ENCODE data around the gene TNFRSF14. TPM values are rescaled to one million over a fixed set of nuclear protein-coding genes. Genes with fewer than 3 reads are reported as not detected.

The TNFRSF14 gene
- polyA plus RNA-seq, 1 donor from 2014 or later: 63.3 TPM

DNA sequence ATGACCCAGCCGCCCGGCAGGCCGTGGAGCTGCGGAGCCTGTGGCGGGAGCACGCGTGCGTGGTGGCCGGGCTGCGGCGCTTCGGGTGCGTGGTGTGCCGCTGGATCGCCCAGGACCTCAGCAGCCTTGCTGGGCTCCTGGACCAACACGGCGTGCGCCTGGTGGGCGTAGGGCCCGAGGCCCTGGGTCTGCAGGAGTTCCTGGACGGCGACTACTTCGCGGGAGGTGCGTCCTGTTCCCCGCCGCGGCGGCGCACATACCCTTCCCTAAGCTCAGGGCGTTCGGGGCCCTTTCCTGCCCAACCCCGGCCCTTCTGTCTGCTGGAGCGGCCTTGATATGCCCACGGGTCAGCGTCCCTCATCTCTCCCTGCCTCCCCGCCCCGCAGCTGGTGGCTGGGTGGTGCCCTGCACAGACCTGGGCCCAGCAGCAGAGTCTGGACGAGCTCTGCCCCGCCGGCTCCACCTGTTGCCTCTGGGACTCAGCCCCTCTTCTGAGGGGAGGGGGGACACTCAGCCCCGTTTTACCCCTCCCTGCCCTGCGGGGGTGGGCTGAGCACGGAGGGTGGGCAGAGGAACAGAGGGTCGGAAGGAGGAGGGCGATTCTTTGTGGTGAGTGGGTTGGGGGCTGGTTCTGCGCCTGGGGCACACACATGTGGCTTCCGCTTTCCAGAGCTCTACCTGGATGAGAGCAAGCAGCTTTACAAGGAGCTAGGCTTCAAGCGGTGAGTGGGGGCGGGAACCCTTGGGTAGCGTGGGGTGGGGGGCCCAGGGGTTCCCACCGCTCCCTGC is 31.1 kb downstream of the TNFRSF14 start:
- Mint-ChIP-seq H3K9me3 (no peaks in the 10 kb centered on the region), H3K4me1 (peaks cover 12 to 24% (median 21%) of the 10 kb centered on the region in 3 donors), H3K36me3 (peaks cover 2% of the 10 kb centered on the region), H3K27me3 (no peaks in the 10 kb centered on the region), H3K27ac (peak overlapping the region in 1 of 3 donors; percentile 35), H3K4me3 (peak overlapping the region; percentile 83 to 95 (median 90))

- peaks cover 8 to 22% (median 22%) of the 10 kb centered on the region in 3 donors for H3K4me1 Mint-ChIP-seq
- no peaks in the 10 kb centered on the region for H3K27me3 Mint-ChIP-seq
- H3K27ac Mint-ChIP-seq: no peak overlapping the region
- no peaks in the 10 kb centered on the region for H3K36me3 Mint-ChIP-seq
- no peaks in the 10 kb centered on the region for H3K9me3 Mint-ChIP-seq
- H3K4me3 Mint-ChIP-seq: peak overlapping the region; percentile 32 to 91 (median 59)
These were observed 31.8 kb downstream of the TNFRSF14 start for GRCh38 chr1:2587860-2588571.

DNA sequence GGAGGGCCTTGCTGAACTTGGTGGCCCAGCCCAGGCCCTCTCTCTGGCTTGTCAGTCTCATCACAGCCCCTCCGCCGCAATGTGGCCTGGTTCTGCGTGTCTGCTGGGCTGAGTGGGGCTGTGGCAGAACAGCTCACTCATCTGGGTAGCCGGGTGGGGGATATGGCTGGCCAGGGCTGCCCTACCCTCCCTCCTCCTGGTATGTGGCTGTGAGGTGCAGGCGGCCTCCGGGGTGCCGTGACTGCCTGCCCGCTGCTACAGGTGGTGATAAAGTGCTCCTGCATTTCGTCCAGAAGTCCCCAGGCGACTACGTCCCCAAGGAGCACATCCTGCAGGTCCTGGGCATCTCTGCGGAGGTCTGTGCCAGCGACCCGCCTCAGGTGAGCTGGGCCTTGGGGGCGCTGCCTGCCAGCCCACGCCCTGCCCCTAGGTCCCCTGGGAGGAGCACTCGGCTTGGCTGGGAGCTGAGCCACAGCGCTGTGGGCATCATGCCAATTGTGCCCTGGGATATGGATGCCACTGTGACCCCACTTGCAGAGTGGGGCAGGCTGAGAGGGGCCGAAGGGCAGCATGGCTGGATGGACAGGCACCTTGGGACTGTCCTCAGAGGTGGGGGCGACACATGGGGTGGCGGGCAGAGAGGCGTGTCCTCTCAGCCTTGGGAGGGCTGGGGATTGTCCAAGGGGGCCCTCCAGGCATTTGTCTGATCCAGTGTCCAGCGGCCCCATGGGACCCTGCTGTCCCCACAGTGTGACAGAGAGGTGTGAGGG is 32.7 kb downstream of the TNFRSF14 start:
- peak overlapping the region in 1 of 3 donors; percentile 40 for H3K27ac Mint-ChIP-seq
- H3K36me3 Mint-ChIP-seq: no peaks in the 10 kb centered on the region
- peaks cover 8 to 17% (median 16%) of the 10 kb centered on the region in 3 donors for H3K4me1 Mint-ChIP-seq
- H3K27me3 Mint-ChIP-seq: peaks cover 2% of the 10 kb centered on the region
- H3K4me3 Mint-ChIP-seq: peak overlapping the region in 3 of 4 donors; percentile 38 to 77 (median 57)
- no peaks in the 10 kb centered on the region for H3K9me3 Mint-ChIP-seq

DNA sequence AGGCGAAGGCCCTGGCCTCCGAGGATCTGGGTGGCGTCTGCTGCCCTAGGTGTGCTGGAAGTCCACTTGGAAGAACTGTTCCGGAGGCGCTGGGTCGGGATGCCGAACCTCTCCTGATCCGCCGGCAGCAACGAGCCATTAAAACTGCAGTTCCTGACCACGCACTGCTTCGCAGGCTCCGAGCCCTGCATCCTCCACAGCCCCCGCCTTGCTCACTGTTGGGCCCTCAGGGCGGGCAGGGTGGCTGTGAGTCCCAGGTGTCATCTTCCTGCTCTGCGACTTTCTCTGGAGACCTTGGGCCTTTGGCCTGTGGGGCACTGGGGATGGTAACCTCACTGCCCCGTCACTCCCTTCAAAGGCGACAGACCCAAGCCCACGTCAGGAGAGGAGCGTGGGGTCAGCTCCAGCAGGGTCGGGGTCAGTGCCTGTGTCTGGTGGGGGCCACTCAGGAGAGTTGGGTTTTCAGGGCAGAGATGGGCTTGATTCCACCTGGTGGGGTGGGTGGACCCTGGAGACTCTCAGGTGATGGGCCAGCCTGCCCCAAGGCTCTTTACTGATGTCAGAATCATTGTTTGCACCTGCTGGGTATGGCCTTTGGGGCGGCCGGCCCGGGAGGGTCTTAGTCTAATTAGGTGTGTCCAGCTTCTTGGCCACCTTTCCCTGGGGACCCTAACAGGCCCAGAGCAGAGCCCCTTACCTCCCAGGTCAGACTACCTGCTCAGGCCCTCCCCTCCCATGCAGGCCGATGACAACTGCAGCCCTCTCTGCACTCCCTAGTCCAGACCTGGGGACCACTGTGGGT is 33.5 kb downstream of the TNFRSF14 start:
- H3K4me3 Mint-ChIP-seq: peak overlapping the region in 1 of 4 donors; percentile 63
- H3K27ac Mint-ChIP-seq: peak overlapping the region in 1 of 3 donors; percentile 18
- no peaks in the 10 kb centered on the region for H3K9me3 Mint-ChIP-seq
- no peaks in the 10 kb centered on the region for H3K36me3 Mint-ChIP-seq
- H3K27me3 Mint-ChIP-seq: peaks cover 5% of the 10 kb centered on the region
- H3K4me1 Mint-ChIP-seq: peaks cover 1 to 9% (median 8%) of the 10 kb centered on the region in 3 donors

- Mint-ChIP-seq H3K4me1 (peaks cover 0 to 3% (median 3%) of the 10 kb centered on the region in 3 donors), H3K27ac (peak overlapping the region in 2 of 3 donors; percentile 20 to 43), H3K9me3 (no peaks in the 10 kb centered on the region), H3K4me3 (peak overlapping the region in 1 of 4 donors; percentile 63), H3K27me3 (peaks cover 5% of the 10 kb centered on the region), H3K36me3 (no peaks in the 10 kb centered on the region)
These were observed 34.3 kb downstream of the TNFRSF14 start for GRCh38 chr1:2590233-2591141.

DNA sequence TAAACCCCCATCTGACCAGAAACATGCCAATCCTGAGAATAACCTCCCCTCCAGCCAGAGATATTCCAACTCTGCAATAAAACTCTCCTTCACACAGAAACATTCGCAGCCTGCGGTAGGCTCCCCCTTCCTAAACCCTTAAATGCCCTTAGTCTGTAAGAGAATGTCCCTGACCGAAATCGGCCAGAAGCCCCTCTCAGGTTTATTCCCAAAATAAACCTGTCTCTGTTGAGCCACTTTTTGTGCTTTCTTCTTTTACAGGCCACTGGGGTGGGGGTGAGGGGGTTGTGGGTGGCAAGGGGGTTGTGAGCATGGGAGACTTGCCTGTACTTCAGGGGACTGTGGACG is 35.0 kb downstream of the TNFRSF14 start:
- Mint-ChIP-seq H3K36me3 (no peaks in the 10 kb centered on the region), H3K27ac (peak overlapping the region in 1 of 3 donors; percentile 20), H3K9me3 (no peaks in the 10 kb centered on the region)

GRCh38 chr1:2591581-2592261 is 35.5 kb downstream of the TNFRSF14 start:
- Mint-ChIP-seq H3K27ac (peak overlapping the region in 1 of 3 donors; percentile 20), H3K36me3 (no peaks in the 10 kb centered on the region), H3K4me1 (peaks cover 0 to 3% (median 0%) of the 10 kb centered on the region in 3 donors), H3K4me3 (no peak overlapping the region), H3K27me3 (peaks cover 5% of the 10 kb centered on the region), H3K9me3 (no peaks in the 10 kb centered on the region)

More for the DNA sequence above, 35.0 kb downstream of the TNFRSF14 start:
- Mint-ChIP-seq H3K4me3 (no peak overlapping the region), H3K4me1 (peaks cover 0 to 3% (median 0%) of the 10 kb centered on the region in 3 donors), H3K27me3 (peaks cover 5% of the 10 kb centered on the region)

GRCh38 chr1:2592672-2593071 is 36.5 kb downstream of the TNFRSF14 start:
- Mint-ChIP-seq H3K36me3 (no peaks in the 10 kb centered on the region), H3K9me3 (no peaks in the 10 kb centered on the region), H3K4me3 (peak overlapping the region in 1 of 4 donors; percentile 47), H3K27ac (no peak overlapping the region), H3K4me1 (peaks cover 0 to 4% (median 3%) of the 10 kb centered on the region in 3 donors), H3K27me3 (peaks cover 5% of the 10 kb centered on the region)

- Mint-ChIP-seq H3K4me3 (no peak overlapping the region), H3K9me3 (peaks cover 0 to under 1% (median under 1%) of the 10 kb centered on the region in 3 donors)
These were observed 37.2 kb downstream of the TNFRSF14 start for GRCh38 chr1:2593251-2593878.

GRCh38 chr1:2594001-2594640 is 38.0 kb downstream of the TNFRSF14 start:
- H3K27me3 Mint-ChIP-seq: peaks cover 5% of the 10 kb centered on the region

More at GRCh38 chr1:2593251-2593878, 37.2 kb downstream of the TNFRSF14 start:
- H3K27me3 Mint-ChIP-seq: peaks cover 5% of the 10 kb centered on the region
- no peak overlapping the region for H3K27ac Mint-ChIP-seq
- peaks cover under 1% of the 10 kb centered on the region for H3K36me3 Mint-ChIP-seq
- peaks cover 0 to 4% (median 3%) of the 10 kb centered on the region in 3 donors for H3K4me1 Mint-ChIP-seq

GRCh38 chr1:2594641-2595131 is 38.5 kb downstream of the TNFRSF14 start:
- H3K36me3 Mint-ChIP-seq: peaks cover 1% of the 10 kb centered on the region
- H3K4me3 Mint-ChIP-seq: no peak overlapping the region
- H3K27me3 Mint-ChIP-seq: peaks cover 5% of the 10 kb centered on the region
- peaks cover 0 to 4% (median 3%) of the 10 kb centered on the region in 3 donors for H3K4me1 Mint-ChIP-seq
- peaks cover 3 to 7% (median 3%) of the 10 kb centered on the region in 3 donors for H3K9me3 Mint-ChIP-seq
- H3K27ac Mint-ChIP-seq: no peak overlapping the region

More at GRCh38 chr1:2594001-2594640, 38.0 kb downstream of the TNFRSF14 start:
- Mint-ChIP-seq H3K27ac (no peak overlapping the region), H3K9me3 (peaks cover 3 to 7% (median 3%) of the 10 kb centered on the region in 3 donors), H3K36me3 (peaks cover 1% of the 10 kb centered on the region), H3K4me1 (peaks cover 0 to 4% (median 3%) of the 10 kb centered on the region in 3 donors), H3K4me3 (no peak overlapping the region)
